ENCODE measurements around the gene ENDOU.

The ENDOU gene

GRCh38 chr12:47715877-47716548 lies 9.3 kb downstream of the ENDOU start:
- TF ChIP-seq TAF1 (IDR thresholded peaks at IDR 0.05; ENCODE audit: borderline replicate concordance, insufficient read depth, low read length) (no peak), POLR2AphosphoS5 (IDR thresholded peaks at IDR 0.05; ENCODE audit: low read depth, low read length) (no peak), SIN3A (IDR thresholded peaks at IDR 0.05; ENCODE audit: borderline replicate concordance, insufficient read depth, low read length) (no peak), REST (IDR thresholded peaks at IDR 0.05; ENCODE audit: insufficient read depth in 1 of 2, low read depth in 2 of 2, low read length in 2 of 2) (no peak), FOXP2 (optimal IDR thresholded peaks at IDR 0.05; ENCODE audit: borderline replicate concordance, extremely low read depth, extremely low read length, insufficient read depth) (no peak)

GRCh38 chr12:47715393-47715876 lies 9.9 kb downstream of the ENDOU start:
- TF ChIP-seq TAF1 (IDR thresholded peaks at IDR 0.05; ENCODE audit: borderline replicate concordance, insufficient read depth, low read length), result no peak
- TF ChIP-seq REST (IDR thresholded peaks at IDR 0.05; ENCODE audit: insufficient read depth in 1 of 2, low read depth in 2 of 2, low read length in 2 of 2), result no peak
- TF ChIP-seq FOXP2 (optimal IDR thresholded peaks at IDR 0.05; ENCODE audit: borderline replicate concordance, extremely low read depth, extremely low read length, insufficient read depth), result no peak
- TF ChIP-seq POLR2AphosphoS5 (IDR thresholded peaks at IDR 0.05; ENCODE audit: low read depth, low read length), result no peak
- TF ChIP-seq SIN3A (IDR thresholded peaks at IDR 0.05; ENCODE audit: borderline replicate concordance, insufficient read depth, low read length), result no peak

- TF ChIP-seq REST (IDR thresholded peaks at IDR 0.05; ENCODE audit: insufficient read depth in 1 of 2, low read depth in 2 of 2, low read length in 2 of 2), result no peak
- TF ChIP-seq POLR2AphosphoS5 (IDR thresholded peaks at IDR 0.05; ENCODE audit: low read depth, low read length), result no peak
- no peak for TF ChIP-seq TAF1 (IDR thresholded peaks at IDR 0.05; ENCODE audit: borderline replicate concordance, insufficient read depth, low read length)
- TF ChIP-seq SIN3A (IDR thresholded peaks at IDR 0.05; ENCODE audit: borderline replicate concordance, insufficient read depth, low read length), result no peak
- TF ChIP-seq FOXP2 (optimal IDR thresholded peaks at IDR 0.05; ENCODE audit: borderline replicate concordance, extremely low read depth, extremely low read length, insufficient read depth), result no peak
Measured at GRCh38 chr12:47714826-47715386, 10.4 kb downstream of the ENDOU start.

GRCh38 chr12:47712171-47712570 lies 13.1 kb downstream of the ENDOU start:
- no peak for TF ChIP-seq REST (IDR thresholded peaks at IDR 0.05; ENCODE audit: insufficient read depth in 1 of 2, low read depth in 2 of 2, low read length in 2 of 2)
- TF ChIP-seq TAF1 (IDR thresholded peaks at IDR 0.05; ENCODE audit: borderline replicate concordance, insufficient read depth, low read length), result no peak
- no peak for TF ChIP-seq POLR2AphosphoS5 (IDR thresholded peaks at IDR 0.05; ENCODE audit: low read depth, low read length)
- no peak for TF ChIP-seq SIN3A (IDR thresholded peaks at IDR 0.05; ENCODE audit: borderline replicate concordance, insufficient read depth, low read length)

Measured in PFSK-1 (cell line).